ENCODE results near the gene BMP8B. TPM values are rescaled to one million over a fixed set of nuclear protein-coding genes. Genes with fewer than 3 reads are reported as not detected.

Gene BMP8B
- polyA plus RNA-seq, 3 donors, result 0.14 to 1.3 (median 0.24) TPM

GRCh38 chr1:39735731-39736130 lies 52.9 kb downstream of the BMP8B start:
- no peak for DNase-seq
- no peak overlapping the region for H2AFZ ChIP-seq (ENCODE audit: insufficient read depth, low read depth, low read length, poor library complexity, severe bottlenecking)
- intact Hi-C loops (cut with micrococcal nuclease), result loop anchor here in 1 of 2 donors (10.0 kb wide), 1 partner anchor 49 kb away; the partner anchor contains the start of gene BMP8B
- no peaks in the 10 kb centered on the region for H4K20me1 ChIP-seq (ENCODE audit: insufficient read depth, low read length)
- H3K36me3 ChIP-seq (replicated peaks in 1 of 2; ENCODE audit: control insufficient read depth in 1 of 2, insufficient read depth in 2 of 2, low read length in 2 of 2), result peaks cover 4 to 7% of the 10 kb centered on the region in 2 donors
- H3K27ac ChIP-seq (ENCODE audit: low read depth in 1 of 2, low read length in 2 of 2), result no peak overlapping the region
- no peak overlapping the region for H3K4me3 Mint-ChIP-seq
- H3K79me2 ChIP-seq (ENCODE audit: insufficient read depth, low read length), result peaks cover 14% of the 10 kb centered on the region
- no peak overlapping the region for H3K4me2 ChIP-seq (replicated peaks; ENCODE audit: extremely low read depth, low read length, poor library complexity, severe bottlenecking)
- H3K36me3 Mint-ChIP-seq, result peaks cover 4 to 5% of the 10 kb centered on the region in 2 donors
- no peak overlapping the region for H3K27ac Mint-ChIP-seq
- peaks cover 23 to 43% (median 32%) of the 10 kb centered on the region in 3 donors for H3K27me3 Mint-ChIP-seq (ENCODE audit: low read depth in 3 of 3)
- H3K9me3 Mint-ChIP-seq, result peaks cover 0 to 9% (median 3%) of the 10 kb centered on the region in 7 donors
- H3K4me1 ChIP-seq (ENCODE audit: control insufficient read depth in 1 of 2, insufficient read depth in 2 of 2, low read length in 2 of 2), result peaks cover 11 to 15% of the 10 kb centered on the region in 2 donors
- H3K9me3 ChIP-seq (replicated peaks in 1 of 2; ENCODE audit: control insufficient read depth in 1 of 2, insufficient read depth in 1 of 2, low read length in 2 of 2), result no peaks in the 10 kb centered on the region
- H3K9ac ChIP-seq (ENCODE audit: insufficient read depth, low read length, poor library complexity, severe bottlenecking), result no peak overlapping the region
- peaks cover 13% of the 10 kb centered on the region for H3K4me1 Mint-ChIP-seq
- H3K27me3 ChIP-seq (ENCODE audit: control insufficient read depth in 2 of 2, insufficient read depth in 2 of 2, low read length in 2 of 2), result peaks cover 3 to 25% of the 10 kb centered on the region in 2 donors
- WGBS (ENCODE audit: insufficient coverage), result 100% methylated on average over 1 of the region's 3 CpGs
- no peak overlapping the region for H3K4me3 ChIP-seq (replicated peaks in 1 of 3; ENCODE audit: low read depth in 2 of 3, low read length in 3 of 3)
- TF ChIP-seq CTCF (IDR thresholded peaks at IDR 0.05), result no peak

GRCh38 chr1:39733161-39733560 lies 55.5 kb downstream of the BMP8B start:
- Mint-ChIP-seq H3K4me3 (peak overlapping the region in 1 of 2 donors; percentile 20), H3K36me3 (peaks cover 0 to 2% of the 10 kb centered on the region in 2 donors), H3K27ac (no peak overlapping the region), H3K4me1 (peaks cover 7% of the 10 kb centered on the region), H3K9me3 (peaks cover 2 to 7% (median 4%) of the 10 kb centered on the region in 7 donors), H3K27me3 (ENCODE audit: low read depth in 3 of 3) (peaks cover 42 to 67% (median 48%) of the 10 kb centered on the region in 3 donors)
- H3K4me1 ChIP-seq (ENCODE audit: control insufficient read depth in 1 of 2, insufficient read depth in 2 of 2, low read length in 2 of 2), result peaks cover 0 to under 1% of the 10 kb centered on the region in 2 donors
- H4K20me1 ChIP-seq (ENCODE audit: insufficient read depth, low read length), result no peaks in the 10 kb centered on the region
- no peaks in the 10 kb centered on the region for H3K36me3 ChIP-seq (replicated peaks in 1 of 2; ENCODE audit: control insufficient read depth in 1 of 2, insufficient read depth in 2 of 2, low read length in 2 of 2)
- WGBS (ENCODE audit: insufficient coverage), result 77% methylated on average over 6 of the region's 7 CpGs
- H3K9me3 ChIP-seq (replicated peaks in 1 of 2; ENCODE audit: control insufficient read depth in 1 of 2, insufficient read depth in 1 of 2, low read length in 2 of 2), result peaks cover 0 to 1% of the 10 kb centered on the region in 2 donors
- no peak for TF ChIP-seq CTCF (IDR thresholded peaks at IDR 0.05)
- peaks cover 5 to 48% of the 10 kb centered on the region in 2 donors for H3K27me3 ChIP-seq (ENCODE audit: control insufficient read depth in 2 of 2, insufficient read depth in 2 of 2, low read length in 2 of 2)
- no peaks in the 10 kb centered on the region for H3K79me2 ChIP-seq (ENCODE audit: insufficient read depth, low read length)
- H3K4me2 ChIP-seq (replicated peaks; ENCODE audit: extremely low read depth, low read length, poor library complexity, severe bottlenecking), result no peak overlapping the region
- H3K4me3 ChIP-seq (replicated peaks in 1 of 3; ENCODE audit: low read depth in 2 of 3, low read length in 3 of 3), result no peak overlapping the region
- H3K27ac ChIP-seq (ENCODE audit: low read depth in 1 of 2, low read length in 2 of 2), result no peak overlapping the region
- intact Hi-C loops (cut with micrococcal nuclease), result loop anchor here in 1 of 2 donors (10.0 kb wide), 1 partner anchor 52 kb away; the partner anchor contains the start of gene BMP8B
- H2AFZ ChIP-seq (ENCODE audit: insufficient read depth, low read depth, low read length, poor library complexity, severe bottlenecking), result no peak overlapping the region
- no peak for DNase-seq
- no peak overlapping the region for H3K9ac ChIP-seq (ENCODE audit: insufficient read depth, low read length, poor library complexity, severe bottlenecking)

All from CD14-positive monocyte (primary cell).